RWPE1 (cell line): Measurements from ENCODE around the gene NOL4L.
A peak's percentile ranks its signal among the peaks of the same experiment; 100 is the strongest.

Experiments
- CTCF ChIA-PET: fragments of 350-600 bp; sonication (Branson Sonifier 250); formaldehyde crosslinking; extraction: SDS; loops from one replicate; lab custom pipeline; 2021; lab: Yijun Ruan, JAX
- POLR2A ChIA-PET: fragments of 400-600 bp; formaldehyde crosslinking; extraction: SDS; loops from one replicate; lab custom pipeline; 2020; ENCODE audit warnings: antibody characterized with exemption; ENCODE audit not compliant: low non-redundant PET; lab: Yijun Ruan, JAX
- DNase-seq: peaks from one replicate; pipeline ENCODE4 v3.0.0; 2012; ENCODE audit warnings: low spot score
- H3K27ac ChIP-seq: fragments of 450-650 bp; 2 replicates; pipeline ENCODE4 v1.5.1; 2017
- TF ChIP-seq, protein P1 (sequence below): fragments of 450-650 bp; conservative IDR thresholded peaks from 2 replicates; pipeline ENCODE4 v1.5.1; 2017; ENCODE audit warnings: low read depth, mild to moderate bottlenecking

NOL4L gene

GRCh38 chr20:32455171-32455900 is 129.8 kb downstream of the NOL4L start:
- no peak for DNase-seq
- POLR2A ChIA-PET = no interaction called here

DNA sequence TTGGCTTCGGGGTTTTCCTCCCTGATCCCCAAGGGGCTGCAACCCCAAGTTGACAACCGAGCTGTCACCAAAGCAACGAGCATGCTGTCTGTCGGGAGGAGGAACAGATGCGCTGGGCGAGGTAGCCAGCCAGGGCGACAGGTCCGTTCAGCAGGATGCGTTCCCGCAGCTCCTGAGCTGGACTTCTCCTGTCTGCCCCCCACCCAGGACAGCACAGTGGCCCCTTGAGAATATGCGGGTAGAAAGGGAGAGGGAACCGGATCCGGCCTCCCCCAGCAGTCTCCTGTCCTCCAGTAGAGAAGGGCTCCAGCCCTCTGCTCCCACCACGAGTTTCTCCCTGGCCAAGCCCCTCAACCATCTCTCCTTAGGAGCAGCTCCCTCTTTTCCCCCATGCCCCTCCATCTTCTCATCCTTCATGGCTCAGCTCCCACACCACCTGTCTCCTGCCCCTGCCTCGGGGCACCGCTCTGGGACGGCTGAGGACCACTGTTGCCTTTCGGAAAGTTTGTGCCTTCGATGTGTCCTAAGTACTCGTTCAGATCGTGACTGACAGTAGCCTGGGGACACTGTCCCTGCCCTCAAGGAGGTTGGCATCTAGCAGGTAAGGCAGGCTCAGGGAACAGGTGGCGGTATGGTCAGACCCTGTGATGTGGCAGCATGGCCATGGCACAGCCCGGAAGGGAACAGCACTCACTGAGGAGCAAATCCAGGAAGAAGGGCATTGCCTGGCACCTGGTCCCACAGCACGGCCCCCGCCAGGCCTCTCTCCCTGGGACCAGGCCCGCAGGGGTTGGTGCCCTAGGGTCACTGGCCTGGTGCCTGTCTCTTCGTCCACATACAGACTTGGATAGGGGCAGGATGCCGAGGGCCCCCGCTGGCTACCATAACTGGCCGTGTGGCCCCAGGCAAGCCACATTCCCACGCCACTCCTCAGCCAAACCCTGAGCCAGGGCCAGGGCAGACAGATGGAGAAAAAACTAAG is 130.7 kb downstream of the NOL4L start:
- TF ChIP-seq, protein P1, sequence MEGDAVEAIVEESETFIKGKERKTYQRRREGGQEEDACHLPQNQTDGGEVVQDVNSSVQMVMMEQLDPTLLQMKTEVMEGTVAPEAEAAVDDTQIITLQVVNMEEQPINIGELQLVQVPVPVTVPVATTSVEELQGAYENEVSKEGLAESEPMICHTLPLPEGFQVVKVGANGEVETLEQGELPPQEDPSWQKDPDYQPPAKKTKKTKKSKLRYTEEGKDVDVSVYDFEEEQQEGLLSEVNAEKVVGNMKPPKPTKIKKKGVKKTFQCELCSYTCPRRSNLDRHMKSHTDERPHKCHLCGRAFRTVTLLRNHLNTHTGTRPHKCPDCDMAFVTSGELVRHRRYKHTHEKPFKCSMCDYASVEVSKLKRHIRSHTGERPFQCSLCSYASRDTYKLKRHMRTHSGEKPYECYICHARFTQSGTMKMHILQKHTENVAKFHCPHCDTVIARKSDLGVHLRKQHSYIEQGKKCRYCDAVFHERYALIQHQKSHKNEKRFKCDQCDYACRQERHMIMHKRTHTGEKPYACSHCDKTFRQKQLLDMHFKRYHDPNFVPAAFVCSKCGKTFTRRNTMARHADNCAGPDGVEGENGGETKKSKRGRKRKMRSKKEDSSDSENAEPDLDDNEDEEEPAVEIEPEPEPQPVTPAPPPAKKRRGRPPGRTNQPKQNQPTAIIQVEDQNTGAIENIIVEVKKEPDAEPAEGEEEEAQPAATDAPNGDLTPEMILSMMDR = no peak
- POLR2A ChIA-PET = no interaction called here
- DNase-seq = no peak
- CTCF ChIA-PET = interaction anchor here (0.5 to 0.9 kb wide), 3 partner anchors 9 to 191 kb away, joined by 3 to 4 read pairs (median 3); no protein-coding TSS in a partner anchor
- no peak overlapping the region for H3K27ac ChIP-seq

More at GRCh38 chr20:32455171-32455900, 129.8 kb downstream of the NOL4L start:
- TF ChIP-seq, protein P1 = no peak
- 0 out of 2 replicates have a peak overlapping the region, but pooled peaks have one; percentile 0 for H3K27ac ChIP-seq
- CTCF ChIA-PET = interaction anchor here (0.5 to 0.6 kb wide), 4 partner anchors 8 to 1984 kb away, joined by 3 to 5 read pairs (median 3); no protein-coding TSS in a partner anchor

DNA sequence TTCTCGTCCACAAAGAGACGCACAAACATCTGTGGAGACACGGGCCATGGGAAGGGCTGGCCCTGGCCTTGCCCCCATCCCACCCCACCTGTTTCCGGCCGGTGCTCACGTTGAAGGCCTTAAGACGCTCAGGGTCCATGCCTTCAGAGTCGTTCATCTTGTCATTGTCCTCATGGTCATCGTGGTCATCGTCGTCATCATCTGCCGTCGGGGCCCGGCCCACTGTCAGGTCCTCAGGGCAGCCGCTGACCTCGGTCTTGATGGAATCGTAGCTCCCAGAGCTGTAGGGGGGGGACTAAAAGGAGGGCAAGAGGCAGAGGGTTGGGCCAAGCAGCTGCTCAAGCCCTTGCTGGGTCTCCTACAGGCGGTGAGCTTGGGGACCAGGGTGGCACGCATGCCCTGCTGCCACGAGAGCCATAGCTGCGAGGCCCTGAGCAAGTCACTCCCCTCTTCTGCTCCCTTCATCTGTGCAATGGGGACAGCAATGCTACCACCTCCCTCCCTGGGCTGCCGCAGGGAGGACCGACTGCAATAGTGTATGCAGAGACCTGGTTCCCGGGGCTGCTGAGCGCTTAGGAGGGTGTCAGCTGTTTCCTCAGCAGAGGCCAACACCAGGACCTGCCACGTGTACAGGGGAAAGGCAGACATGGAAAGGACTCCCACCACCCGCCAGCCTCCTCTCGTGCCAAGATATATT is 131.5 kb downstream of the NOL4L start:
- TF ChIP-seq, protein P1 = no peak
- POLR2A ChIA-PET = no interaction called here
- no peak overlapping the region for H3K27ac ChIP-seq
- no peak for DNase-seq
- CTCF ChIA-PET = interaction anchor here (0.9 kb wide), 1 partner anchor 191 kb away, joined by 4 read pairs; no protein-coding TSS in a partner anchor

GRCh38 chr20:32452776-32453466 is 132.2 kb downstream of the NOL4L start:
- TF ChIP-seq, protein P1 = no peak
- H3K27ac ChIP-seq = 0 out of 2 replicates have a peak overlapping the region, but pooled peaks have one; percentile 1
- CTCF ChIA-PET = interaction anchor here (0.9 kb wide), 1 partner anchor 192 kb away, joined by 4 read pairs; no protein-coding TSS in a partner anchor
- POLR2A ChIA-PET = no interaction called here
- no peak for DNase-seq

- TF ChIP-seq, protein P1 = no peak
- ChIA-PET POLR2A (interaction anchor here (0.6 kb wide), 1 partner anchor 27 kb away, joined by 5 read pairs; no protein-coding TSS in a partner anchor), CTCF (interaction anchor here (0.6 to 1.3 kb wide), 2 partner anchors 9 to 160 kb away, joined by 3 to 4 read pairs; no protein-coding TSS in a partner anchor)
- no peak for DNase-seq
- peak overlapping the region; percentile 56 for H3K27ac ChIP-seq
These were observed 133.3 kb downstream of the NOL4L start for GRCh38 chr20:32451682-32452461.
